Naive thymus-derived CD4-positive, alpha-beta T cell (primary cell): ENCODE data around the gene BPHL. TPM values are rescaled to one million over a fixed set of nuclear protein-coding genes. Genes with fewer than 3 reads are reported as not detected.

Experiments used
- ATAC-seq: fragments of 150-1000 bp; cut with Tn5 transposase; 2 replicates; pipeline ENCODE4 v1.10.0; 2021; ENCODE audit warnings: mild to moderate bottlenecking, moderate library complexity
- CTCF ChIA-PET: fragments of 350-600 bp; sonication (Branson Sonifier 250); formaldehyde crosslinking; loops from one replicate; lab custom pipeline; 2021; ENCODE audit warnings: antibody characterized with exemption; lab: Charles Lee
- POLR2A ChIA-PET: fragments of 350-600 bp; sonication (Branson Sonifier 250); formaldehyde crosslinking; loops from one replicate; lab custom pipeline; 2021; ENCODE audit warnings: antibody characterized with exemption, inconsistent platforms; lab: Charles Lee
- DNase-seq, 9 donors: peaks; one replicate each; pipeline versions ENCODE4 v3.0.0 to v3.0.0-alpha.2; 2020 to 2022; ENCODE audit warnings: mixed read lengths in 1 of 9
- H3K27ac ChIP-seq: one replicate; pipeline ENCODE4 v1.7.0; 2013; ENCODE audit warnings: mild to moderate bottlenecking, low read depth, low read length, moderate library complexity
- H3K27me3 ChIP-seq, 2 donors: one replicate each; pipeline ENCODE4 v1.7.0; 2013; ENCODE audit warnings: low read length in 2 of 2, mild to moderate bottlenecking in 2 of 2, moderate library complexity in 2 of 2; ENCODE audit not compliant: control insufficient read depth in 2 of 2, insufficient read depth in 2 of 2
- H3K36me3 ChIP-seq, 3 experiments: 1 replicate in 2 of 3; 2 replicates in 1 of 3; pipeline ENCODE4 v1.7.0; 2013; ENCODE audit warnings: low read length in 3 of 3, mild to moderate bottlenecking in 3 of 3, moderate library complexity in 1 of 3; ENCODE audit not compliant: insufficient read depth in 3 of 3, control insufficient read depth in 2 of 3
- H3K4me1 ChIP-seq, 2 donors: one replicate each; pipeline ENCODE4 v1.7.0; 2013; ENCODE audit warnings: low read length in 2 of 2, mild to moderate bottlenecking in 2 of 2, moderate library complexity in 1 of 2; ENCODE audit not compliant: control insufficient read depth in 2 of 2, insufficient read depth in 2 of 2
- H3K4me3 ChIP-seq: 2 replicates; pipeline ENCODE4 v1.7.0; 2013; ENCODE audit warnings: mild to moderate bottlenecking, low read length
- H3K9me3 ChIP-seq, 3 experiments: 1 replicate in 2 of 3; 2 replicates in 1 of 3; pipeline ENCODE4 v1.7.0; 2013; ENCODE audit warnings: low read length in 3 of 3; ENCODE audit not compliant: control insufficient read depth in 2 of 3
- H3K27ac Mint-ChIP-seq, 9 donors: one replicate each; pipeline ENCODE4 v1.8.0; 2020 to 2022; ENCODE audit warnings: mixed read lengths in 9 of 9, mild to moderate bottlenecking in 8 of 9, moderate library complexity in 5 of 9, inconsistent platforms in 2 of 9
- H3K27me3 Mint-ChIP-seq, 5 donors: one replicate each; pipeline ENCODE4 v1.8.0; 2021 to 2022; ENCODE audit warnings: mixed read lengths in 5 of 5, mild to moderate bottlenecking in 1 of 5
- H3K36me3 Mint-ChIP-seq, 5 donors: one replicate each; pipeline ENCODE4 v1.8.0; 2020 to 2022; ENCODE audit warnings: mixed read lengths in 5 of 5, mild to moderate bottlenecking in 3 of 5, inconsistent platforms in 1 of 5
- H3K4me1 Mint-ChIP-seq, 7 donors: one replicate each; pipeline ENCODE4 v1.8.0; 2020 to 2022; ENCODE audit warnings: mixed read lengths in 7 of 7, mild to moderate bottlenecking in 3 of 7, inconsistent platforms in 1 of 7
- H3K4me3 Mint-ChIP-seq, 10 donors: one replicate each; pipeline ENCODE4 v1.8.0; 2020 to 2022; ENCODE audit warnings: mild to moderate bottlenecking in 10 of 10, mixed read lengths in 10 of 10, moderate library complexity in 6 of 10, inconsistent platforms in 2 of 10
- H3K9me3 Mint-ChIP-seq, 11 donors: one replicate each; pipeline ENCODE4 v1.8.0; 2020 to 2022; ENCODE audit warnings: mixed read lengths in 11 of 11, mild to moderate bottlenecking in 4 of 11, inconsistent platforms in 1 of 11, moderate library complexity in 1 of 11
- intact Hi-C, 2 donors: fragments of 100-400 bp; cut with micrococcal nuclease; formaldehyde crosslinking; loops; one replicate each; pipeline ENCODE4 v1.15.1; 2023
- polyA plus RNA-seq, 2 donors: library from polyadenylated mRNA; unstranded; fragments of 300-500 nt; fragmentation: Illumina TruSeq; gene quantifications; one replicate each; pipeline ENCODE4 v1.2.3, GENCODE V29; 2021
- total RNA-seq, 6 experiments: library from RNA in 5 of 6; stranded (reverse) in 5 of 6; gene quantifications; 1 replicate in 5 of 6; 2 replicates in 1 of 6; pipeline ENCODE4 v1.2.3 and lab custom pipeline; 2021 to 2026

BPHL gene
- total and polyA plus RNA-seq, 7 experiments from 2014 or later: 7.9 to 18.0 (median 9.6) TPM

DNA sequence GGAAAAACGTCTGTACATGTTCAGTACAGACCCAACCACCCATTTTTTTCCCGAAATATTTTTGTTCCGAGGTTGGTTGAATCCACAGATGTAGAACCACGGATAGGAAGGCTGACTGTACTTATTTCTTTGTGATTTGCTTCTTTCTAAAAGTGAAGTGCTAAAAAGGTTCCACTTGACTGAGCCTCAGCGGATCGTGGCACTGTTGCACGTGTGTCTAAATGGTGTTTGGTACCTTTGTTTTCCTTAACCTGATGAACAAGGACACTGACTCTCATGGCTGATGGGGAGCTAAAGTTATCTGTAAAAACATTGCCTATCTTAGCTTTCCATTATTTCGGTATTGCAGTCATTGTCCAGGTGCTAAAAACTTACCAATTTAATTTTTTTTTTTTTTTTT lies 6.2 kb downstream of the BPHL start:
- Mint-ChIP-seq H3K27me3 (no peaks in the 10 kb centered on the region), H3K9me3 (no peaks in the 10 kb centered on the region), H3K4me3 (no peak overlapping the region), H3K36me3 (peaks cover 4 to 12% (median 6%) of the 10 kb centered on the region in 5 donors), H3K27ac (no peak overlapping the region), H3K4me1 (peaks cover 0 to 4% (median under 1%) of the 10 kb centered on the region in 7 donors)
- DNase-seq: no peak
- Histone ChIP-seq H3K27ac (no peak overlapping the region), H3K27me3 (no peaks in the 10 kb centered on the region), H3K4me3 (no peak overlapping the region), H3K9me3 (no peaks in the 10 kb centered on the region), H3K4me1 (no peaks in the 10 kb centered on the region), H3K36me3 (peaks cover 0 to 12% (median 0%) of the 10 kb centered on the region in 3 experiments)
- CTCF ChIA-PET: interaction anchor here (0.6 to 1.9 kb wide), 2 partner anchors 127 to 798 kb away, joined by 3 to 15 read pairs; no protein-coding TSS in a partner anchor
- POLR2A ChIA-PET: interaction anchor here (0.6 kb wide), 1 partner anchor 55 kb away, joined by 5 read pairs; no protein-coding TSS in a partner anchor
- ATAC-seq: no peak
- intact Hi-C loops: loop anchor here in 1 of 2 donors (10.0 kb wide), 1 partner anchor 330 kb away; the partner anchor contains the start of gene SLC22A23

DNA sequence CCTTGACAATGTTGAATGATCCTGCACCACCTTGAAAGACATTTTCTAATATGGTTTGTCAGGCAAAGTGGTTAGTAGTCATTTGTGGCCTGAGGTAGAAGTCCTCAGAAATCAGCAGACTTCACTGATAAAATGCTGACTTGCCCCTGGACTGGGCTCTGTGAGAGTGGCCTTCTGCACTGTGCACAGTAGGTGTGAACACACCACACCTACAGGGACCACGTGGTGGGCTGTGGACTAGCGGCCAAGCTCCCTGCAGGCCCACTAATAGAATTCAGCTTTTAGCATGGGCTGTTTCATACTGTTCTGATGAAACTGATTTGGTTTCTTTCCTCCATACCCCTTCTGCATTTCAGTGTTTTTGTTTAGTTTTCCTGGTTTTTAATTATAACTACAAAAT lies 7.3 kb downstream of the BPHL start:
- no peak for DNase-seq
- no peaks in the 10 kb centered on the region for H3K27me3 ChIP-seq
- no peak overlapping the region for H3K4me3 ChIP-seq
- intact Hi-C loops: loop anchor here (1.0 to 10.0 kb wide), 12 partner anchors 8 to 606 kb away; partner anchors contain the start of genes BPHL (in 2 of the 2), PSMG4 (in 2 of the 2), TUBB2A (in 2 of the 2) and RIPK1 (in 1 of the 2)
- POLR2A ChIA-PET: interaction anchor here (0.6 kb wide), 1 partner anchor 99 kb away, joined by 5 read pairs; no protein-coding TSS in a partner anchor
- H3K27me3 Mint-ChIP-seq: no peaks in the 10 kb centered on the region
- H3K36me3 ChIP-seq: peaks cover 0 to 12% (median 0%) of the 10 kb centered on the region in 3 experiments
- no peaks in the 10 kb centered on the region for H3K9me3 ChIP-seq
- H3K4me3 Mint-ChIP-seq: no peak overlapping the region
- H3K27ac ChIP-seq: no peak overlapping the region
- peaks cover 0 to 3% (median 0%) of the 10 kb centered on the region in 7 donors for H3K4me1 Mint-ChIP-seq
- peaks cover 4 to 21% (median 11%) of the 10 kb centered on the region in 5 donors for H3K36me3 Mint-ChIP-seq
- H3K9me3 Mint-ChIP-seq: no peaks in the 10 kb centered on the region
- no peak for ATAC-seq
- H3K4me1 ChIP-seq: no peaks in the 10 kb centered on the region
- H3K27ac Mint-ChIP-seq: no peak overlapping the region
- CTCF ChIA-PET: interaction anchor here (1.9 kb wide), 1 partner anchor 126 kb away, joined by 15 read pairs; no protein-coding TSS in a partner anchor

DNA sequence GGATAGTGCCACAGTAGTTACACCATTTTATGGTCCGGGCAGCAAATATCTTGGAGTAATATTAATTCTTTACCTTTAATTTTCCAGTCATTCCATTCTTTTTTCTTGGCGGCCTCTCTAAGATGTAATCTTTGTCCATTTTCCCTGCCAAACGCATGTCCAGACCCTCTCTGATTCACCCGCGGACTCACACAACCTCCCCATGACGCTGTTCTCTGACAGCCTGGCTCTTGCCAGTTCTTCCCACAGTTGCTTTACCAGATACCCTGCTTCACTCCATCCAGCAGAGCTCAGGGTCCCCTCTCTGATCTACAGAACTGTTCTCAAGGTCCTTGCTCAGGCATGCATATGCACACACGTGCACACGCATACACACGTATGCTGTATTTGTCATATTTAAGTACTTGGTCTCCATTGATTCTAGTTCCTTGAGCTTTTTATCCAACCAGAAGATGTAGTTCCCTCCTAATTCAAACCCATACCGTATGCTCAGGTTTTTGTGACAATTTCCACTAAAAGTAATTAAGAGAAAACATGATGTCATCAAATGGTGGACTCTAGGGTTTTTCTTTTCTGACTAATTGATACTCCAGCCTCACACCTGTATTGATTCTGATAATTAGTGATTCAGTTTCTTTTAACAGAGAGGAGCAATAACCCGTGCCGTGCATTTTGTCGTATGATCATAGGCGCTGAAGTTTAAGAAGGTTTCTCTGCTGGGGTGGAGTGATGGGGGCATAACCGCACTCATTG lies 10.0 kb downstream of the BPHL start:
- Histone ChIP-seq H3K27ac (no peak overlapping the region), H3K36me3 (peaks cover 0 to 12% (median 0%) of the 10 kb centered on the region in 3 experiments), H3K4me3 (no peak overlapping the region), H3K9me3 (no peaks in the 10 kb centered on the region), H3K4me1 (no peaks in the 10 kb centered on the region), H3K27me3 (no peaks in the 10 kb centered on the region)
- ChIA-PET CTCF (interaction anchor here (2.0 to 2.2 kb wide), 2 partner anchors 121 to 123 kb away, joined by 5 to 6 read pairs; no protein-coding TSS in a partner anchor), POLR2A (interaction anchor here (1.3 kb wide), 1 partner anchor 62 kb away, joined by 3 read pairs; no protein-coding TSS in a partner anchor)
- H3K36me3 Mint-ChIP-seq: peaks cover 6 to 37% (median 27%) of the 10 kb centered on the region in 5 donors
- no peaks in the 10 kb centered on the region for H3K9me3 Mint-ChIP-seq
- intact Hi-C loops: loop anchor here in 1 of 2 donors (10.0 kb wide), 1 partner anchor 326 kb away; the partner anchor contains the start of gene SLC22A23
- no peak overlapping the region for H3K27ac Mint-ChIP-seq
- H3K4me3 Mint-ChIP-seq: no peak overlapping the region
- peaks cover 0 to 4% (median 0%) of the 10 kb centered on the region in 7 donors for H3K4me1 Mint-ChIP-seq
- H3K27me3 Mint-ChIP-seq: no peaks in the 10 kb centered on the region
- DNase-seq (no peak), ATAC-seq (no peak)

DNA sequence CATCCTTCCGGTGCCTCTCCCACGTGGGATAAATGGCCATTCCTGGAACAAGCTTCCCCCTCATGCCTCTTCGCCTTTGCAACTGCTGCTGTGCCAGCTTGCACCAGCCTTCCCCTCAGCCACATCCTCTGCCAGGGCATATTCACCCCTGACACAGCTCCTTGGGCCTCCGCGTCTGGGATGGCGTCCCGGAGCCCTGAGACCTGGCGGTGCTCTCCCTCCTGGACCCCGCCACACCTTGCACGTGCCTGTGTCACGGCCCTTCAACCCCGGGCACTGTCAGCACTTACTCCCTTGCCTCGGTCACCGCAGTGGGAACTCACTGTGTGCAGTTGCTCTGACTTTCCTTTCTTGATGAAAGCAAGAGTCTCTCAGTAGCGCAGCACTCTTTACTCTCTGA lies 13.2 kb downstream of the BPHL start:
- peaks cover 0 to 4% (median 0%) of the 10 kb centered on the region in 7 donors for H3K4me1 Mint-ChIP-seq
- no peaks in the 10 kb centered on the region for H3K9me3 Mint-ChIP-seq
- H3K27me3 ChIP-seq: no peaks in the 10 kb centered on the region
- POLR2A ChIA-PET: no interaction called here
- peaks cover 0 to 19% (median 0%) of the 10 kb centered on the region in 3 experiments for H3K36me3 ChIP-seq
- H3K36me3 Mint-ChIP-seq: peaks cover 6 to 56% (median 40%) of the 10 kb centered on the region in 5 donors
- H3K27me3 Mint-ChIP-seq: no peaks in the 10 kb centered on the region
- no peaks in the 10 kb centered on the region for H3K4me1 ChIP-seq
- ATAC-seq: no peak
- CTCF ChIA-PET: interaction anchor here (0.6 kb wide), 1 partner anchor 409 kb away, joined by 3 read pairs; no protein-coding TSS in a partner anchor
- H3K9me3 ChIP-seq: no peaks in the 10 kb centered on the region
- H3K27ac Mint-ChIP-seq: no peak overlapping the region
- H3K4me3 Mint-ChIP-seq: peak overlapping the region in 1 of 10 donors; percentile 54
- no peak overlapping the region for H3K27ac ChIP-seq
- intact Hi-C loops: no loop called here
- H3K4me3 ChIP-seq: no peak overlapping the region
- DNase-seq: no peak

DNA sequence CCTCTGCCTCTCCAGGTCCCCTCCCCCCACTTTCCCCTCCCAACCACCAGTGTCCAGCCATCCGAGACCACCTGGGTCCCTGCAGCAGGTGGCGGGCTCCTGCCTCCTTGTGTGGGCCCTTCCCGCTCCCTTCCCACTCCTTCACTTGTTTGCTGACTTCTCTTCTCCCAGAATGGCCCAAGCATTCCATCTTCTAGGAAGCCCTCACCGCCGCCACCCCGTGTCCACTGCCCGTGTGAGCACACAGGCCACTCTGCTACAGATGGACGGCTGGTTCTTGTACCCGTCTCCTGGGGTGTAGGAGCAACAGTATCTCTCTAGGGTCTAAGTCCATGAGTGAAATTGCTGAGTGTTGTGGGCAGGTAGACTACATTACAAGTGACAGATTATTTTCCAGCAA lies 15.0 kb downstream of the BPHL start:
- peaks cover 0 to 30% (median 0%) of the 10 kb centered on the region in 3 experiments for H3K36me3 ChIP-seq
- H3K4me3 Mint-ChIP-seq: no peak overlapping the region
- H3K27ac ChIP-seq: no peak overlapping the region
- no peaks in the 10 kb centered on the region for H3K9me3 ChIP-seq
- no peaks in the 10 kb centered on the region for H3K27me3 ChIP-seq
- H3K27ac Mint-ChIP-seq: no peak overlapping the region
- H3K36me3 Mint-ChIP-seq: peaks cover 10 to 67% (median 52%) of the 10 kb centered on the region in 5 donors
- ATAC-seq: no peak
- H3K27me3 Mint-ChIP-seq: no peaks in the 10 kb centered on the region
- CTCF ChIA-PET: no interaction called here
- no peak for DNase-seq
- H3K4me1 ChIP-seq: no peaks in the 10 kb centered on the region
- POLR2A ChIA-PET: no interaction called here
- H3K9me3 Mint-ChIP-seq: no peaks in the 10 kb centered on the region
- intact Hi-C loops: no loop called here
- H3K4me3 ChIP-seq: no peak overlapping the region
- peaks cover 0 to 4% (median 0%) of the 10 kb centered on the region in 7 donors for H3K4me1 Mint-ChIP-seq

DNA sequence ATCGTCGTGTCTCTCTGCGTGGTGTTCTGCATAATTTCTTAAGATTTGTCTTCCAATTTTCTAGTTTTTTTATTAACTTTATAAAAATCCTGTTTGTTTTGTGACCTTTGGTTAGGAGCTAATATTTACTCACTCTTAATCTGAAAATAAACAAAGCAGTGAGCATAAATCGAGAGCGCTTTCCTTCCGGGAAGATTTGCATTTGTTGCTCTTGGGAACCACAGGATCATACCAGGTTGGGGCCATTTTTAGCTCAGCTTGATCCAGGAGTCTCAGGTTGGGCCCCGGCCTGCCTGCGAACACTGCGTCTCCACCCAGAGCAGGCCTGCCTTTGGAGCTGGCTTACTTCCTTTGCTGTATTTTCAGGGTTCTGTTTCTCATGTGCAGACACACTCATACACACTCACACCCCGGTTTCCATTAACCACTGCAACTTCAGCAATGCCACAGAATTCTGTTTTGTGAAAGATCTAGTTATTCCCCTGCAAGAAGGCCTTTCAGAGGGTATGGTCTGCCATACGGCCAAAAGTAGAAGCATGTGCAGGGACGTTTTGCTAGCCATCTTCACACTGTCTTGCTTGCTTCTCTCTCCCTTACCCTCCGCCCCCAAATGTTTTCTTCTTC lies 17.3 kb downstream of the BPHL start:
- peaks cover 7 to 66% (median 50%) of the 10 kb centered on the region in 5 donors for H3K36me3 Mint-ChIP-seq
- H3K4me1 Mint-ChIP-seq: peaks cover 0 to 3% (median 0%) of the 10 kb centered on the region in 7 donors
- no peaks in the 10 kb centered on the region for H3K27me3 ChIP-seq
- H3K4me3 Mint-ChIP-seq: no peak overlapping the region
- POLR2A ChIA-PET: no interaction called here
- no peaks in the 10 kb centered on the region for H3K4me1 ChIP-seq
- ATAC-seq: no peak
- H3K36me3 ChIP-seq: peaks cover 0 to 42% (median 0%) of the 10 kb centered on the region in 3 experiments
- intact Hi-C loops: no loop called here
- no peaks in the 10 kb centered on the region for H3K27me3 Mint-ChIP-seq
- DNase-seq: no peak
- CTCF ChIA-PET: no interaction called here
- no peak overlapping the region for H3K4me3 ChIP-seq
- H3K27ac ChIP-seq: no peak overlapping the region
- no peaks in the 10 kb centered on the region for H3K9me3 ChIP-seq
- H3K9me3 Mint-ChIP-seq: no peaks in the 10 kb centered on the region
- H3K27ac Mint-ChIP-seq: no peak overlapping the region
